ENCODE measurements around the gene CPSF3. TPM values are rescaled to one million over a fixed set of nuclear protein-coding genes. Genes with fewer than 3 reads are reported as not detected.

The CPSF3 gene
- total and polyA plus RNA-seq, 2 of the 8 experiments (the other 6 are each of a cell fraction or from before 2014, with no cell fraction given): 44.5 to 93.3 TPM

- Histone ChIP-seq H2BK120ac (replicated peaks; ENCODE audit: low read depth, low read length) (no peak overlapping the region), H3K79me1 (ENCODE audit: low read depth, low read length) (peaks cover 4% of the 10 kb centered on the region), H3K9me3 (ENCODE audit: insufficient read depth in 2 of 2, low read depth in 1 of 2, low read length in 1 of 2) (no peaks in the 10 kb centered on the region), H3K56ac (replicated peaks; ENCODE audit: insufficient read length, low read depth, low read length) (no peak overlapping the region), H2AFZ (ENCODE audit: low read length) (no peak overlapping the region), H3K4me1 (replicated peaks in 1 of 4; ENCODE audit: control insufficient read depth in 3 of 4, insufficient read depth in 4 of 4, low read length in 3 of 4) (peaks cover 0 to 7% (median 5%) of the 10 kb centered on the region in 4 experiments; a peak in 4 of 7 replicates), H3K27ac (ENCODE audit: low read depth, low read length) (no peak overlapping the region), H2BK15ac (ENCODE audit: low read length) (no peak overlapping the region), H2BK20ac (ENCODE audit: low read length) (no peak overlapping the region), H3K27me3 (replicated peaks in 1 of 4; ENCODE audit: control insufficient read depth in 3 of 4, extremely low read depth in 1 of 4, insufficient read depth in 3 of 4, low read length in 3 of 4) (peaks cover 0 to 9% (median 4%) of the 10 kb centered on the region in 4 experiments; a peak in 4 of 7 replicates), H3K9ac (replicated peaks in 1 of 4; ENCODE audit: extremely low read depth in 1 of 4, low read depth in 3 of 4, low read length in 3 of 4) (no peak overlapping the region), H3K18ac (ENCODE audit: extremely low read depth, low read length) (no peak overlapping the region), H3K36me3 (ENCODE audit: control insufficient read depth in 2 of 4, insufficient read depth in 4 of 4, low read length in 3 of 4) (no peaks in the 10 kb centered on the region), H2AK5ac (ENCODE audit: low read depth, low read length) (no peak overlapping the region), H3K4me3 (ENCODE audit: extremely low read depth in 1 of 4, insufficient read depth in 2 of 4, low read depth in 3 of 4, low read length in 4 of 4) (no peak overlapping the region), H3K4ac (replicated peaks; ENCODE audit: insufficient read length, low read depth, low read length) (no peak overlapping the region), H4K20me1 (replicated peaks in 1 of 2; ENCODE audit: control insufficient read depth in 1 of 2, insufficient read depth in 2 of 2, low read length in 2 of 2) (peaks cover 0 to 1% of the 10 kb centered on the region in 2 experiments), H3K79me2 (ENCODE audit: control insufficient read depth in 1 of 2, insufficient read depth in 2 of 2, low read length in 2 of 2) (peaks cover 0 to 4% of the 10 kb centered on the region in 2 experiments; a peak in 1 of 4 replicates), H2BK5ac (ENCODE audit: low read depth, low read length) (no peak overlapping the region), H4K8ac (ENCODE audit: extremely low read depth, insufficient read depth, low read length) (no peak overlapping the region), H3K23me2 (ENCODE audit: low read depth, low read length) (peaks cover 9% of the 10 kb centered on the region), H3K4me2 (ENCODE audit: insufficient read depth in 1 of 2, low read depth in 2 of 2, low read length in 2 of 2) (no peak overlapping the region), H4K91ac (replicated peaks; ENCODE audit: insufficient read length, low read length) (no peak overlapping the region), H3K23ac (ENCODE audit: insufficient read length) (no peak overlapping the region), H2BK12ac (ENCODE audit: low read depth, low read length) (no peak overlapping the region), H3K14ac (ENCODE audit: insufficient read length) (no peak overlapping the region), H4K5ac (ENCODE audit: insufficient read length, low read depth, low read length) (no peak overlapping the region)
- DNase-seq (ENCODE audit: low read depth in 1 of 2, low spot score in 2 of 2): no peak
- FAIRE-seq: no peak
- 97 to 100% methylated on average over 1 to 3 of the region's 3 CpGs for WGBS, 2 experiments (ENCODE audit: extremely low coverage in 1 of 2, insufficient coverage in 1 of 2, insufficient read length in 1 of 2, insufficient replicate concordance in 2 of 2, low coverage in 1 of 2, low lambda C conversion rate in 2 of 2, missing lambda C conversion rate in 1 of 2)
- POLR2A ChIA-PET (ENCODE audit: partially characterized antibody): no interaction called here
- CTCF ChIA-PET (ENCODE audit: partially characterized antibody): interaction anchor here (0.6 to 1.9 kb wide), 5 partner anchors 16 to 275 kb away, joined by 3 to 11 read pairs (median 5); no protein-coding TSS in a partner anchor
- TF ChIP-seq JUND (IDR thresholded peaks at IDR 0.05; ENCODE audit: low read length): no peak
- no peak for TF ChIP-seq TEAD4 (IDR thresholded peaks at IDR 0.05; ENCODE audit: low read depth, low read length)
- no peak for TF ChIP-seq KDM5A (IDR thresholded peaks at IDR 0.05; ENCODE audit: low read length)
- TF ChIP-seq CBX5 (IDR thresholded peaks at IDR 0.05; ENCODE audit: low read depth, low read length): no peak
- TF ChIP-seq CHD1 (IDR thresholded peaks at IDR 0.05; ENCODE audit: low read depth, low read length): no peak
- no peak for TF ChIP-seq SP4 (IDR thresholded peaks at IDR 0.05; ENCODE audit: low read length)
- TF ChIP-seq ATF2 (IDR thresholded peaks at IDR 0.05; ENCODE audit: low read length): no peak
- TF ChIP-seq SUZ12 (IDR thresholded peaks at IDR 0.05; ENCODE audit: low read length): no peak
- TF ChIP-seq NRF1 (IDR thresholded peaks at IDR 0.05; ENCODE audit: low read depth, low read length): no peak
Measured at GRCh38 chr2:9417725-9418124, 5.7 kb upstream of the CPSF3 start.
